GM12801 (cell line): ENCODE measurements around the gene SLC41A1.

Source experiments
- CTCF ChIP-seq: IDR thresholded peaks from one replicate; pipeline ENCODE4 v1.5.1; 2011; ENCODE audit warnings: control low read depth; ENCODE audit not compliant: insufficient read length; ENCODE audit errors: extremely low read depth

Gene SLC41A1

DNA sequence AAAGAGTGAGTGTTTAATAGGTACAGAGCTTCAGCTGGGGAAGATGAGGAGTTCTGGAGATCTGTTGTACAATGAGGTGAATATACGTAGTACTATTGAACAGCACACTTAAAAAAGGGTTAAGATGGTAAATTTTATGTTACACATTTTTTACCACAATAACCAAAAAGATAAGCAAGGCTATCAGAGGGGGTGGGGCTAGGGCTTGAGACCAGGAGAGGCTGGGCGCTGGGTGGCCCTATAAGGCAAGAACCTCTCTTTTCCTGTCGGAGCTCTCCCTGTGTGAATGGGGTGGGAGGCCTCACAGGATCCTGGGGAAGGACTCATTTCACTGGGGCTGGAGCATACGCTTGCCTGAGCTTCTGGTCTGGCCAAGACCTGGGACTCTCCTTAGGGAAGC lies 9.0 kb downstream of the SLC41A1 start:
- TF ChIP-seq CTCF, result no peak

GRCh38 chr1:205802060-205802459 lies 10.9 kb downstream of the SLC41A1 start:
- TF ChIP-seq CTCF, result no peak

DNA sequence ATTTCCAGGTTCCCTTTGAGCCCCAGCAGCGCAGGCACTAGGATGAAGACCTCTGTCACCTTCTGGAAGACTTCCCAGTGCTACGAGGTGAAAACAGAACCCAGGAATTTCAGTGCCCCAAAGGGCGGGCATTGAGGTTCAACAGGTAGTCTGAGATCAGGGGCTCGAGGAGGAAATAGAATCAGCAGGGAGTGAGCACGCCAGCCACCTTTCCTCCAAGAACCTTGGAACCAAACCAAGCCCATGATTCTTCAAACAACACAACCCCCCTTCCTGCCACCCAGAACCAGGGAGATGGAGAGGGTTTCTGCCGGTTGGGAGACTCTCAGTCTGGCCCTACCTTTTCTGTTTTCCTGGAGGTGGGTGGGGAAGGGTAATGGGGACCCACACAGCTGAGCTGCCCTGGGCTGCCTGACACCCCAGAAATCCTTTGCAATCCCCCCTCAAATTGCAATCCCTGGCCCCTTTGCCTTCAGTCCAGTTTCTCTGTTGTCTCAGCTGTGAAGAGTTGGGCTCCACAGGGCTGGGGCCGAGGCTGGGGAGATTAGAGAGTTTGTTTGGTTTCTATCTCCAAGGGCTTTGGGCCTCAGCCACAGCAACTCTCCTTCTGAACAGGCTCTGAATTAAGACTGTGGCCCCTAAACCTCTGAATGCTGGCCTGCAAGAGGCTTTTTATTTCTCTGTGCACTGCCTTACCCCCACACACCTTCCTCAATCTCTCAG lies 11.9 kb downstream of the SLC41A1 start:
- TF ChIP-seq CTCF, result no peak

DNA sequence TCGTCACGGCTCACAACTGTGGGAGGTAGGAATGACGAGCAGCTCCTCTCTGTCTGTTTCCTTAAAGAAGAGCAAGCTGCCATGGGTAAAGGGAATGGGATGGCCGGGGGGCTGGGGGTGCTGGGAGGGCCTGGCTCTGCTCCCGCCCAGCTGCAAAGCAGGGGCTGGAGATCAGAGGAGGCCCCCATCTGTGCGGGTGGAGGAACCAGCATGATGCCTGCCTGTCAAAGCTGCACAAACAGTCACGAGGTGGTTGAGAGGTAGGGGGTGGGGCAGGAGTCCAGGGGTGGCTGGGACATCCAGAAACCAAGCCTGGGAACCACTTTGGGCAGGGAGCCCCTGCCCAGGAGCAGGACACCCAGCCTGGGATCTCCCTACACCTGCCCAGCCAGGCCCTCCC lies 12.6 kb downstream of the SLC41A1 start:
- no peak for TF ChIP-seq CTCF

GRCh38 chr1:205798577-205798976 lies 14.4 kb downstream of the SLC41A1 start:
- no peak for TF ChIP-seq CTCF

GRCh38 chr1:205797168-205797567 lies 15.8 kb downstream of the SLC41A1 start:
- no peak for TF ChIP-seq CTCF

GRCh38 chr1:205794011-205794730 lies 18.8 kb downstream of the SLC41A1 start:
- no peak for TF ChIP-seq CTCF
